HEK293 (cell line): ENCODE data around the gene EFHC1.
A peak's percentile ranks its signal among the peaks of the same experiment; 100 is the strongest.

Experiments used
- BCL11A ChIP-seq: fragments of 450-650 bp; formaldehyde crosslinking; IDR thresholded peaks from 2 replicates; pipeline ENCODE4 v1.5.1; 2016; ENCODE audit warnings: low read depth, missing biosample characterization, missing genetic modification characterization
- GLI2 ChIP-seq: fragments of 450-650 bp; formaldehyde crosslinking; IDR thresholded peaks from 2 replicates; pipeline ENCODE4; 2017; ENCODE audit warnings: missing biosample characterization, missing genetic modification characterization, low read depth, borderline replicate concordance
- IKZF3 ChIP-seq: fragments of 450-650 bp; IDR thresholded peaks from 2 replicates; pipeline ENCODE4 v1.5.0; 2018; ENCODE audit warnings: missing biosample characterization, mild to moderate bottlenecking, missing genetic modification characterization, moderate library complexity
- KLF10 ChIP-seq: fragments of 450-650 bp; IDR thresholded peaks from 2 replicates; pipeline ENCODE4 v1.5.1; 2018; ENCODE audit warnings: missing biosample characterization, mild to moderate bottlenecking, missing genetic modification characterization
- KLF16 ChIP-seq: fragments of 450-650 bp; formaldehyde crosslinking; IDR thresholded peaks from 2 replicates; pipeline ENCODE4 v1.5.1; 2017; ENCODE audit warnings: missing biosample characterization, missing genetic modification characterization
- MEIS1 ChIP-seq: sonication (generic); formaldehyde crosslinking; IDR thresholded peaks from 2 replicates; pipeline ENCODE4 v1.8.1; 2022; ENCODE audit warnings: missing genetic modification reagents, mild to moderate bottlenecking, borderline replicate concordance
- OSR2 ChIP-seq: fragments of 450-650 bp; formaldehyde crosslinking; IDR thresholded peaks from 2 replicates; pipeline ENCODE4 v1.5.1; 2016; ENCODE audit warnings: missing biosample characterization, missing genetic modification characterization
- PRDM1 ChIP-seq: fragments of 450-650 bp; formaldehyde crosslinking; IDR thresholded peaks from 2 replicates; pipeline ENCODE4; 2016; ENCODE audit warnings: missing biosample characterization, missing genetic modification characterization
- SCRT1 ChIP-seq: fragments of 450-650 bp; formaldehyde crosslinking; IDR thresholded peaks from 2 replicates; pipeline ENCODE4 v1.5.1; 2016; ENCODE audit warnings: missing biosample characterization, missing genetic modification characterization, borderline replicate concordance
- WT1 ChIP-seq: fragments of 450-650 bp; formaldehyde crosslinking; IDR thresholded peaks from 2 replicates; pipeline ENCODE4 v1.5.1; 2016; ENCODE audit warnings: missing biosample characterization, missing genetic modification characterization
- ZBTB21 ChIP-seq: fragments of 450-650 bp; formaldehyde crosslinking; IDR thresholded peaks from 2 replicates; pipeline ENCODE4 v1.5.1; 2017; ENCODE audit warnings: missing biosample characterization, missing genetic modification characterization
- ZBTB7A ChIP-seq: fragments of 450-650 bp; formaldehyde crosslinking; IDR thresholded peaks from 2 replicates; pipeline ENCODE4 v1.5.1; 2016; ENCODE audit warnings: low read depth, missing biosample characterization, missing genetic modification characterization
- ZBTB8A ChIP-seq: fragments of 450-650 bp; formaldehyde crosslinking; IDR thresholded peaks from 2 replicates; pipeline ENCODE4 v1.5.1; 2016; ENCODE audit warnings: missing biosample characterization, missing genetic modification characterization
- ZIC2 ChIP-seq: fragments of 450-650 bp; formaldehyde crosslinking; IDR thresholded peaks from 2 replicates; pipeline ENCODE4 v1.5.1; 2016; ENCODE audit warnings: missing biosample characterization, missing genetic modification characterization
- ZNF10 ChIP-seq: fragments of 450-650 bp; formaldehyde crosslinking; IDR thresholded peaks from 2 replicates; pipeline ENCODE4 v1.5.1; 2017; ENCODE audit warnings: missing biosample characterization, missing genetic modification characterization
- ZNF146 ChIP-seq: fragments of 450-650 bp; formaldehyde crosslinking; IDR thresholded peaks from 2 replicates; pipeline ENCODE4 v1.5.1; 2016; ENCODE audit warnings: missing biosample characterization, missing genetic modification characterization
- ZNF184 ChIP-seq: fragments of 450-650 bp; IDR thresholded peaks from 2 replicates; pipeline ENCODE4 v1.5.1; 2018; ENCODE audit warnings: missing biosample characterization, mild to moderate bottlenecking, missing genetic modification characterization
- ZNF2 ChIP-seq: fragments of 450-650 bp; formaldehyde crosslinking; IDR thresholded peaks from 2 replicates; pipeline ENCODE4 v1.5.1; 2016; ENCODE audit warnings: missing biosample characterization, missing genetic modification characterization
- ZNF239 ChIP-seq: fragments of 450-650 bp; formaldehyde crosslinking; IDR thresholded peaks from 2 replicates; pipeline ENCODE4 v1.5.1; 2016; ENCODE audit warnings: missing biosample characterization, missing genetic modification characterization
- ZNF362 ChIP-seq: fragments of 450-650 bp; formaldehyde crosslinking; IDR thresholded peaks from 2 replicates; pipeline ENCODE4 v1.5.1; 2016; ENCODE audit warnings: missing biosample characterization, missing genetic modification characterization
- ZNF398 ChIP-seq: fragments of 450-650 bp; formaldehyde crosslinking; IDR thresholded peaks from 2 replicates; pipeline ENCODE4 v1.5.1; 2017; ENCODE audit warnings: missing biosample characterization, missing genetic modification characterization
- ZNF501 ChIP-seq: fragments of 450-650 bp; formaldehyde crosslinking; IDR thresholded peaks from 2 replicates; pipeline ENCODE4 v1.5.1; 2016; ENCODE audit warnings: missing biosample characterization, missing genetic modification characterization
- ZNF530 ChIP-seq: fragments of 450-650 bp; formaldehyde crosslinking; IDR thresholded peaks from 2 replicates; pipeline ENCODE4 v1.5.1; 2016; ENCODE audit warnings: low read depth, missing biosample characterization, missing genetic modification characterization
- ZNF558 ChIP-seq: fragments of 450-650 bp; formaldehyde crosslinking; IDR thresholded peaks from 2 replicates; pipeline ENCODE4 v1.5.1; 2016; ENCODE audit warnings: missing biosample characterization, missing genetic modification characterization
- ZNF560 ChIP-seq: fragments of 450-650 bp; formaldehyde crosslinking; IDR thresholded peaks from 2 replicates; pipeline ENCODE4 v1.5.1; 2017; ENCODE audit warnings: missing biosample characterization, missing genetic modification characterization, borderline replicate concordance
- ZNF624 ChIP-seq: fragments of 450-650 bp; formaldehyde crosslinking; IDR thresholded peaks from 2 replicates; pipeline ENCODE4 v1.5.1; 2017; ENCODE audit warnings: missing biosample characterization, missing genetic modification characterization
- ZNF629 ChIP-seq: fragments of 450-650 bp; formaldehyde crosslinking; IDR thresholded peaks from 2 replicates; pipeline ENCODE4 v1.5.1; 2017; ENCODE audit warnings: missing biosample characterization, missing genetic modification characterization
- ZNF654 ChIP-seq: fragments of 450-650 bp; formaldehyde crosslinking; IDR thresholded peaks from 2 replicates; pipeline ENCODE4 v1.5.1; 2016; ENCODE audit warnings: low read depth, missing biosample characterization, missing genetic modification characterization
- ZNF677 ChIP-seq: fragments of 450-650 bp; IDR thresholded peaks from 2 replicates; pipeline ENCODE4 v1.5.0; 2018; ENCODE audit warnings: missing biosample characterization, mild to moderate bottlenecking, missing genetic modification characterization, moderate library complexity
- ZNF692 ChIP-seq: fragments of 450-650 bp; formaldehyde crosslinking; IDR thresholded peaks from 2 replicates; pipeline ENCODE4 v1.5.1; 2016; ENCODE audit warnings: missing biosample characterization, missing genetic modification characterization
- ZNF707 ChIP-seq: fragments of 450-650 bp; formaldehyde crosslinking; IDR thresholded peaks from 2 replicates; pipeline ENCODE4 v1.5.1; 2016; ENCODE audit warnings: missing biosample characterization, missing genetic modification characterization
- ZNF843 ChIP-seq: fragments of 450-650 bp; formaldehyde crosslinking; IDR thresholded peaks from 2 replicates; pipeline ENCODE4 v1.5.1; 2016; ENCODE audit warnings: missing biosample characterization, missing genetic modification characterization
- ZSCAN16 ChIP-seq: fragments of 450-650 bp; formaldehyde crosslinking; IDR thresholded peaks from 2 replicates; pipeline ENCODE4 v1.5.1; 2016; ENCODE audit warnings: missing biosample characterization, missing genetic modification characterization
- TF ChIP-seq, protein P1 (sequence below): fragments of 450-650 bp; formaldehyde crosslinking; IDR thresholded peaks from 2 replicates; pipeline ENCODE4 v1.5.1; 2016; ENCODE audit warnings: missing biosample characterization, missing genetic modification characterization
- TF ChIP-seq, protein P2 (sequence below): fragments of 450-650 bp; formaldehyde crosslinking; IDR thresholded peaks from 2 replicates; pipeline ENCODE4 v1.5.1; 2017; ENCODE audit warnings: missing biosample characterization, missing genetic modification characterization

EFHC1 gene

GRCh38 chr6:52482903-52483670 lies 62.9 kb downstream of the EFHC1 start (continued):
- TF ChIP-seq, protein P1, sequence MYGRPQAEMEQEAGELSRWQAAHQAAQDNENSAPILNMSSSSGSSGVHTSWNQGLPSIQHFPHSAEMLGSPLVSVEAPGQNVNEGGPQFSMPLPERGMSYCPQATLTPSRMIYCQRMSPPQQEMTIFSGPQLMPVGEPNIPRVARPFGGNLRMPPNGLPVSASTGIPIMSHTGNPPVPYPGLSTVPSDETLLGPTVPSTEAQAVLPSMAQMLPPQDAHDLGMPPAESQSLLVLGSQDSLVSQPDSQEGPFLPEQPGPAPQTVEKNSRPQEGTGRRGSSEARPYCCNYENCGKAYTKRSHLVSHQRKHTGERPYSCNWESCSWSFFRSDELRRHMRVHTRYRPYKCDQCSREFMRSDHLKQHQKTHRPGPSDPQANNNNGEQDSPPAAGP (tag by site-specific recombination) = peak; percentile 76
- TF ChIP-seq ZIC2 (tag by site-specific recombination) = no peak
- TF ChIP-seq ZNF146 (tag by site-specific recombination) = peak; percentile 76
- TF ChIP-seq ZBTB8A (tag by site-specific recombination) = 0 out of 2 replicates have a peak, but pooled peaks have one; percentile 29
- TF ChIP-seq ZNF624 (tag by site-specific recombination) = no peak
- TF ChIP-seq GLI2 (tag by site-specific recombination) = peak; percentile 97
- peak; percentile 56 for TF ChIP-seq ZNF398 (tag by site-specific recombination)
- peak; percentile 81; the same call in 1 of the 2 replicates for TF ChIP-seq KLF16
- TF ChIP-seq ZNF629 (tag by site-specific recombination) = peak; percentile 96
- peak; percentile 91 for TF ChIP-seq WT1 (tag by site-specific recombination)
- peak; percentile 61; the same call in 1 of the 2 replicates for TF ChIP-seq MEIS1 (CRISPR knock-in tag)
- TF ChIP-seq ZNF692 = peak; percentile 72; the same call in 1 of the 2 replicates
- TF ChIP-seq OSR2 = peak; percentile 99
- peak; percentile 69 for TF ChIP-seq IKZF3 (tag by site-specific recombination)
- no peak for TF ChIP-seq ZBTB7A (tag by site-specific recombination)
- TF ChIP-seq ZNF677 (tag by site-specific recombination) = no peak
- TF ChIP-seq PRDM1 (tag by site-specific recombination) = 0 out of 2 replicates have a peak, but pooled peaks have one; percentile 34
- TF ChIP-seq ZNF654 = peak; percentile 13; the same call in 1 of the 2 replicates
- TF ChIP-seq ZNF10 (tag by site-specific recombination) = peak; percentile 83
- peak; percentile 62 for TF ChIP-seq ZNF558 (tag by site-specific recombination)
- peak; percentile 92 for TF ChIP-seq ZNF2 (tag by site-specific recombination)
- peak; percentile 77 for TF ChIP-seq ZNF184 (tag by site-specific recombination)
- peak; percentile 80; the same call in 1 of the 2 replicates for TF ChIP-seq ZNF501 (tag by site-specific recombination)
- TF ChIP-seq SCRT1 (tag by site-specific recombination) = 0 out of 2 replicates have a peak, but pooled peaks have one; percentile 69
- TF ChIP-seq ZNF530 (tag by site-specific recombination) = no peak
- peak; percentile 84 for TF ChIP-seq ZNF239
- no peak for TF ChIP-seq ZNF707
- TF ChIP-seq KLF10 (tag by site-specific recombination) = peak; percentile 84
- peak; percentile 99 for TF ChIP-seq ZNF843 (tag by site-specific recombination)
- TF ChIP-seq ZBTB21 = peak; percentile 54; the same call in 1 of the 2 replicates
- TF ChIP-seq ZSCAN16 (tag by site-specific recombination) = no peak
- TF ChIP-seq BCL11A (tag by site-specific recombination) = peak; percentile 98
- TF ChIP-seq, protein P2, sequence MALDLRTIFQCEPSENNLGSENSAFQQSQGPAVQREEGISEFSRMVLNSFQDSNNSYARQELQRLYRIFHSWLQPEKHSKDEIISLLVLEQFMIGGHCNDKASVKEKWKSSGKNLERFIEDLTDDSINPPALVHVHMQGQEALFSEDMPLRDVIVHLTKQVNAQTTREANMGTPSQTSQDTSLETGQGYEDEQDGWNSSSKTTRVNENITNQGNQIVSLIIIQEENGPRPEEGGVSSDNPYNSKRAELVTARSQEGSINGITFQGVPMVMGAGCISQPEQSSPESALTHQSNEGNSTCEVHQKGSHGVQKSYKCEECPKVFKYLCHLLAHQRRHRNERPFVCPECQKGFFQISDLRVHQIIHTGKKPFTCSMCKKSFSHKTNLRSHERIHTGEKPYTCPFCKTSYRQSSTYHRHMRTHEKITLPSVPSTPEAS (tag by site-specific recombination) = peak; percentile 64; the same call in 1 of the 2 replicates
- TF ChIP-seq ZNF560 (tag by site-specific recombination) = no peak
- peak; percentile 68; the same call in 1 of the 2 replicates for TF ChIP-seq ZNF362 (tag by site-specific recombination)
